Right lobe of liver (tissue), 6 donors: Measurements from ENCODE around the gene ADCY9. TPM values are rescaled to one million over a fixed set of nuclear protein-coding genes. Genes with fewer than 3 reads are reported as not detected.

Source experiments
- ATAC-seq, 4 donors: fragments of 200-7000 bp; cut with Tn5 transposase; one replicate each; pipeline ENCODE4 v1.9.1; 2020; ENCODE audit warnings: mild to moderate bottlenecking in 4 of 4, moderate library complexity in 4 of 4
- DNase-seq, 3 donors: peaks; one replicate each; pipeline ENCODE4 v3.0.0-alpha.2; 2020
- H3K27ac ChIP-seq, 3 donors: fragments of 200-600 bp; one replicate each; pipeline ENCODE4 v1.8.0; 2022
- H3K27me3 ChIP-seq, 2 donors: fragments of 200-600 bp; one replicate each; pipeline ENCODE4 v1.8.0; 2022
- H3K36me3 ChIP-seq, 4 donors: fragments of 200-600 bp; sonication (generic) in 1 of 4; one replicate each; pipeline versions ENCODE4 v1.5.1 to v1.8.0; 2017 to 2022; ENCODE audit warnings: control low read depth in 1 of 4
- H3K4me1 ChIP-seq, 4 donors: fragments of 200-600 bp; sonication (generic) in 1 of 4; one replicate each; pipeline versions ENCODE4 v1.5.1 to v1.8.0; 2017 to 2022; ENCODE audit warnings: control low read depth in 1 of 4
- H3K4me3 ChIP-seq, 3 donors: fragments of 200-600 bp; one replicate each; pipeline ENCODE4 v1.8.0; 2022
- H3K9me3 ChIP-seq, 4 donors: fragments of 200-600 bp; sonication (generic) in 1 of 4; one replicate each; pipeline versions ENCODE4 v1.5.1 to v1.8.0; 2017 to 2022; ENCODE audit warnings: control low read depth in 1 of 4
- CTCF ChIP-seq, 4 donors: fragments of 200-600 bp in 3 of 4; fragments of 450-650 bp in 1 of 4; IDR thresholded peaks; one replicate each; pipeline versions ENCODE4 v1.5.1 to v1.8.0; 2016 to 2022; ENCODE audit warnings: antibody characterized with exemption in 4 of 4, mild to moderate bottlenecking in 2 of 4
- POLR2A ChIP-seq: fragments of 450-650 bp; IDR thresholded peaks from one replicate; pipeline ENCODE4 v1.6.1; 2017; ENCODE audit warnings: antibody characterized with exemption, mild to moderate bottlenecking
- WGBS: methylation state at CpG from one replicate; pipeline ENCODE4 v1.1.6; 2018; ENCODE audit warnings: low coverage, low lambda C conversion rate; ENCODE audit not compliant: insufficient coverage; ENCODE audit errors: missing lambda C conversion rate; 5-methylcytosine and 5-hydroxymethylcytosine counted together
- intact Hi-C, 2 donors: fragments of 100-400 bp; cut with DNase I; formaldehyde crosslinking; loops; one replicate each; pipeline versions ENCODE4 v1.11.2 to v1.14.1; 2022
- total RNA-seq, 6 experiments: library from RNA; depleted of rRNA in 2 of 6; stranded (reverse); fragments of >200 nt in 2 of 6; fragmentation: NEBNext Ultra II Directional in 3 of 6; extraction: Animal tissue kit (Norgen Biotek cat#: 25700) in 3 of 6; gene quantifications; one replicate each; pipeline versions ENCODE4 v1.1.0 to v1.2.4, GENCODE V29; 2016 to 2023
- donor health status: DM: no; HTN: yes; CAD: no.
- donor health status: DM: no; HTN: no; CAD: no.
- donor health status: DM: no; HTN: no; CAD: no.
- donor health status: DM: no; HTN: yes; CAD: no.
- donor health status: DM: no; HTN: yes; CAD: no.

Gene ADCY9
- total RNA-seq, 6 experiments from 2014 or later, result 17.3 to 41.5 (median 25.6) TPM

GRCh38 chr16:4109250-4109736 lies 6.9 kb downstream of the ADCY9 start:
- ATAC-seq, result peak in 2 of 4 donors; percentile 21 to 36
- 29% methylated on average over 9 of the region's 11 CpGs for WGBS
- intact Hi-C loops, result loop anchor here in 1 of 2 donors (10.0 kb wide), 1 partner anchor 94 kb away; no protein-coding TSS in a partner anchor
- Histone ChIP-seq H3K4me3 (no peak overlapping the region), H3K36me3 (no peaks in the 10 kb centered on the region), H3K4me1 (peaks cover 0 to 39% (median 11%) of the 10 kb centered on the region in 4 donors), H3K27ac (no peak overlapping the region), H3K27me3 (no peaks in the 10 kb centered on the region), H3K9me3 (no peaks in the 10 kb centered on the region)
- TF ChIP-seq POLR2A (no peak), CTCF (IDR thresholded peaks at IDR 0.05) (no peak)
- no peak for DNase-seq

GRCh38 chr16:4106516-4106915 lies 9.7 kb downstream of the ADCY9 start:
- intact Hi-C loops, result loop anchor here in 1 of 2 donors (10.0 kb wide), 1 partner anchor 92 kb away; no protein-coding TSS in a partner anchor
- ATAC-seq, result no peak
- Histone ChIP-seq H3K27ac (no peak overlapping the region), H3K36me3 (no peaks in the 10 kb centered on the region), H3K27me3 (no peaks in the 10 kb centered on the region), H3K4me3 (no peak overlapping the region), H3K9me3 (no peaks in the 10 kb centered on the region), H3K4me1 (peaks cover 0 to 21% (median 0%) of the 10 kb centered on the region in 4 donors)
- 91% methylated on average over 3 of the region's 4 CpGs for WGBS
- DNase-seq, result no peak
- TF ChIP-seq CTCF (IDR thresholded peaks at IDR 0.05) (no peak), POLR2A (no peak)

- Histone ChIP-seq H3K9me3 (no peaks in the 10 kb centered on the region), H3K4me3 (no peak overlapping the region), H3K27me3 (no peaks in the 10 kb centered on the region), H3K4me1 (peaks cover 0 to 20% (median 0%) of the 10 kb centered on the region in 4 donors), H3K27ac (no peak overlapping the region), H3K36me3 (no peaks in the 10 kb centered on the region)
- no peak for TF ChIP-seq POLR2A
- no peak for TF ChIP-seq CTCF (IDR thresholded peaks at IDR 0.05)
- WGBS, result 90% methylated on average over 5 of the region's 5 CpGs
- intact Hi-C loops, result loop anchor here in 1 of 2 donors (10.0 kb wide), 1 partner anchor 91 kb away; no protein-coding TSS in a partner anchor
- ATAC-seq (no peak), DNase-seq (no peak)
These were observed 10.4 kb downstream of the ADCY9 start for GRCh38 chr16:4105848-4106247.

GRCh38 chr16:4103745-4104144 lies 12.5 kb downstream of the ADCY9 start:
- ATAC-seq (no peak), DNase-seq (no peak)
- Histone ChIP-seq H3K36me3 (no peaks in the 10 kb centered on the region), H3K4me1 (peaks cover 0 to 9% (median 0%) of the 10 kb centered on the region in 4 donors), H3K4me3 (no peak overlapping the region), H3K27me3 (no peaks in the 10 kb centered on the region), H3K9me3 (no peaks in the 10 kb centered on the region), H3K27ac (no peak overlapping the region)
- intact Hi-C loops, result loop anchor here in 1 of 2 donors (10.0 kb wide), 1 partner anchor 89 kb away; no protein-coding TSS in a partner anchor
- TF ChIP-seq POLR2A (no peak), CTCF (IDR thresholded peaks at IDR 0.05) (no peak)
- 98% methylated on average over 5 of the region's 15 CpGs for WGBS
